K562 (cell line): ENCODE data around the gene PREB.

ENCODE experiments used
- ELK1 ChIP-seq: sonication (generic); formaldehyde crosslinking; IDR thresholded peaks from 2 replicates; pipeline ENCODE4 v1.8.1; 2022; ENCODE audit warnings: missing genetic modification reagents
- GABPA ChIP-seq: fragments of 200-800 bp; sonication (Bioruptor generic); conservative IDR thresholded peaks from 2 replicates; pipeline ENCODE4 v1.6.1; 2016; ENCODE audit warnings: low read depth, missing genetic modification characterization, missing compliant biosample characterization

- TF ChIP-seq ELK1 (CRISPR knock-in tag) (no peak), GABPA (tag) (no peak)
These were observed 9.3 kb downstream of the PREB start for GRCh38 chr2:27125104-27125503.
